Mononuclear cell (primary cell): ENCODE measurements around the gene OXNAD1. TPM values are rescaled to one million over a fixed set of nuclear protein-coding genes. Genes with fewer than 3 reads are reported as not detected.

Experiments
- H3K27me3 ChIP-seq: 2 replicates; pipeline ENCODE4 v1.6.0; 2011; ENCODE audit warnings: low read length, control low read depth; ENCODE audit not compliant: insufficient read depth
- H3K4me1 ChIP-seq: 2 replicates; pipeline ENCODE4 v1.5.1; 2011; ENCODE audit warnings: mild to moderate bottlenecking, low read length, control low read depth; ENCODE audit not compliant: insufficient read depth
- H3K4me3 ChIP-seq: 2 replicates; pipeline ENCODE4 v1.5.1; 2011; ENCODE audit warnings: mild to moderate bottlenecking, low read length, moderate library complexity
- H3K9me3 ChIP-seq: 2 replicates; pipeline ENCODE4 v1.5.1; 2011; ENCODE audit warnings: low read depth, mild to moderate bottlenecking, control low read depth, low read length
- total RNA-seq: library from RNA; depleted of rRNA; stranded (reverse); fragments of >200 nt; gene quantifications from one replicate; pipeline ENCODE4 v1.2.3, GENCODE V29; 2012

OXNAD1 gene
- total RNA-seq, 1 donor: 139 TPM

GRCh38 chr3:16239780-16240179, 25.2 kb upstream of the OXNAD1 start:
- H3K4me1 ChIP-seq: peaks cover 21% of the 10 kb centered on the region
- H3K27me3 ChIP-seq: no peaks in the 10 kb centered on the region
- H3K4me3 ChIP-seq: no peak overlapping the region
- H3K9me3 ChIP-seq: no peaks in the 10 kb centered on the region

GRCh38 chr3:16240229-16241023, 24.6 kb upstream of the OXNAD1 start:
- Histone ChIP-seq H3K4me1 (peaks cover 21% of the 10 kb centered on the region), H3K4me3 (no peak overlapping the region), H3K27me3 (no peaks in the 10 kb centered on the region), H3K9me3 (no peaks in the 10 kb centered on the region)

- Histone ChIP-seq H3K9me3 (no peaks in the 10 kb centered on the region), H3K27me3 (no peaks in the 10 kb centered on the region), H3K4me3 (no peak overlapping the region), H3K4me1 (peaks cover 21% of the 10 kb centered on the region)
Measured at GRCh38 chr3:16241225-16241624, 23.8 kb upstream of the OXNAD1 start.

- Histone ChIP-seq H3K27me3 (no peaks in the 10 kb centered on the region), H3K4me3 (no peak overlapping the region), H3K9me3 (no peaks in the 10 kb centered on the region), H3K4me1 (peaks cover 23% of the 10 kb centered on the region)
Measured at GRCh38 chr3:16242177-16242576, 22.8 kb upstream of the OXNAD1 start.

DNA sequence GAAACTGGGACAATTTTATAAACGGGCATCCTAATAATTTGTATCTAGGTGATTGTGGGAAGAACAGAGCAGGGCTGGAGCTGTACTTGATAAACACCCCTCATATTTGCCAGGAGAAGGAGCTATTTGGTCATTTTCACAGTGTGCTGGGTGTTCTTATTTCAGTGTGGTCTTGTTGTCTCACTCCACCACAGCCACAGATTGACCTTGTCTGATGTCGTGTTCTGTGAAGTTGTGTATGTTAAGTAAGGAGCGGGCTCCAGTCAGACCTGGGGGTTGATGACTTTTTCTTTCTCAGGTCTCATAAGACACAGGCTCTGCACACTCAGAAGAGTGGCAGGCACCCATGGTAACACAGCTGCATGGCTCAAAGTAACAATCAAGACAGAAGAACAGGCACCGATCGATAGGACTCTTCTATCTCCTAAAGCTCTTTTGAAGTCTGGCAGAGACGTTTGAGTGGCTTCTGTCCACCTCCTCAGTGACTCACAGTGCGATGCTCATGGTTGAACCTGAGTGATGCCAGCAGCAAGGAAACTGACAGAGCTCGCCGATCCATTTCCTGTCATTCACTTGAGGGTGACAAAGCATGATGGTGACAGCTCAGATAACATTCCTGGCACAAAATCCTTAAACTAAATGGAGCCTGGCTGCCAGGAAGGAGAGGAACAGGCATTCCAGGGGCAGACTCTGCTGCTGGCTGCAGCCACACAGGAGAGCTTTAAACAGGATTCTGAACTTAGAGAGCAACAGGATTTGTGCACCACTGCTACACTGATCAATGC, 21.1 kb upstream of the OXNAD1 start:
- no peaks in the 10 kb centered on the region for H3K27me3 ChIP-seq
- no peak overlapping the region for H3K4me3 ChIP-seq
- no peaks in the 10 kb centered on the region for H3K9me3 ChIP-seq
- H3K4me1 ChIP-seq: peaks cover 28% of the 10 kb centered on the region

DNA sequence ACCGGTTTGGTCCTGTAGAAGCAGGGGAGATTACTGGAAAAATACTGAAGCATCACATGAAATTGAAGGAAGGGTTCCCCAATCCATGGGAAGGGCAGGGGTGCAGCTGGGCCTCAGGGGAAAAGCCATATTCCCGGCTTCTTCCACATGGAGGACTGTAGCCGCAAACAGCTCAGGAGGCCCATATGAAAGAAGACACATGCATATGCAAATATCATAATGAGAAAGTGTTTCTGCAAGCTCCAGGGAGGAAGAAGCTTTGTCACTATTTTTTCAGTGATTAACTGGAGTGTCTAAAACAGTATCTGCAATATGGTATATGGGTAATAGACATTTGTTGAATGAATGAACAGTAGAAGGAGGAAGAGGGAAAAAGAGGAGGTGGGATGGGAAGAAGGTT, 19.4 kb upstream of the OXNAD1 start:
- Histone ChIP-seq H3K4me1 (peaks cover 11% of the 10 kb centered on the region), H3K27me3 (no peaks in the 10 kb centered on the region), H3K4me3 (no peak overlapping the region), H3K9me3 (no peaks in the 10 kb centered on the region)

DNA sequence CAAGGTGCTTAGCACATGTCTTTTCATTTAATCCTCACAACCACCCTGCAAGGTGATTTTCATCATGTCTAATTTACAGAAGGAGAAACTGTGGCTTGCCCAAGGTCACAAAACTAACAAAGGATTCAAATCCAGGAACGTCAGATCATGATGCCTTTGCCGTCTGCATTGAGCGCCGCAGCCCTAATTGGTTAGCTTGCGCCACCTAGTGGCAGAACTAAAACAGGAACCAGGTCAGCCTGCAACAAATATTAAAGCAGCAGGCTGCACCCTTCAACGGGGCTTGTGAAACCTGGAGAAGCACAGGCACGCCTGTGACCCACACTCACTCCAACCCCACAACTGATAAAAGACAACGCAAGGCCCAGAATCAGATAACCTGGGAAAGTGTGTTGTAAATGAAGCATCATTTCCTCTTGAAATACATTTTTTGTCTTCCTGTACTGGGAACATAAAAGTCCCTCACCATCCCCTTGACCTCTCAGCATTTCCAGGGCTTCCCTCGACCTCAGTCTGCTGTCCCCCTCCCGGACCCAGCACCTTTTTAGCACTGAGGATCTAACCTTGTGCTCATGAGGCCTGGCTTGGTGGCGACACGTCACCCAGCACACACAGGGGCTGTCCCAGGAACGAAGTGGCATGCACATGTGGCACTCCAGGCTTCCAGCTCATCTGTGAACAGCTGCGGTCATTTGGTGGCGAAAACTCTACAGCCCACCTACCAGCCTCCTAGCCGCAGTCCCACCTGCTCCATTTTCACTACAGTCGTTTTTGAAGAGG, 17.5 kb upstream of the OXNAD1 start:
- peaks cover 7% of the 10 kb centered on the region for H3K4me1 ChIP-seq
- H3K4me3 ChIP-seq: no peak overlapping the region
- H3K9me3 ChIP-seq: no peaks in the 10 kb centered on the region
- H3K27me3 ChIP-seq: no peaks in the 10 kb centered on the region

GRCh38 chr3:16248556-16248955, 16.5 kb upstream of the OXNAD1 start:
- Histone ChIP-seq H3K27me3 (no peaks in the 10 kb centered on the region), H3K4me1 (peaks cover 15% of the 10 kb centered on the region), H3K9me3 (no peaks in the 10 kb centered on the region)

GRCh38 chr3:16249336-16249735, 15.7 kb upstream of the OXNAD1 start:
- Histone ChIP-seq H3K27me3 (no peaks in the 10 kb centered on the region), H3K9me3 (no peaks in the 10 kb centered on the region), H3K4me1 (peaks cover 23% of the 10 kb centered on the region), H3K4me3 (no peak overlapping the region)

More at GRCh38 chr3:16248556-16248955, 16.5 kb upstream of the OXNAD1 start:
- H3K4me3 ChIP-seq: no peak overlapping the region

GRCh38 chr3:16249886-16250285, 15.1 kb upstream of the OXNAD1 start:
- Histone ChIP-seq H3K9me3 (no peaks in the 10 kb centered on the region), H3K4me1 (peaks cover 25% of the 10 kb centered on the region), H3K4me3 (no peak overlapping the region), H3K27me3 (no peaks in the 10 kb centered on the region)

DNA sequence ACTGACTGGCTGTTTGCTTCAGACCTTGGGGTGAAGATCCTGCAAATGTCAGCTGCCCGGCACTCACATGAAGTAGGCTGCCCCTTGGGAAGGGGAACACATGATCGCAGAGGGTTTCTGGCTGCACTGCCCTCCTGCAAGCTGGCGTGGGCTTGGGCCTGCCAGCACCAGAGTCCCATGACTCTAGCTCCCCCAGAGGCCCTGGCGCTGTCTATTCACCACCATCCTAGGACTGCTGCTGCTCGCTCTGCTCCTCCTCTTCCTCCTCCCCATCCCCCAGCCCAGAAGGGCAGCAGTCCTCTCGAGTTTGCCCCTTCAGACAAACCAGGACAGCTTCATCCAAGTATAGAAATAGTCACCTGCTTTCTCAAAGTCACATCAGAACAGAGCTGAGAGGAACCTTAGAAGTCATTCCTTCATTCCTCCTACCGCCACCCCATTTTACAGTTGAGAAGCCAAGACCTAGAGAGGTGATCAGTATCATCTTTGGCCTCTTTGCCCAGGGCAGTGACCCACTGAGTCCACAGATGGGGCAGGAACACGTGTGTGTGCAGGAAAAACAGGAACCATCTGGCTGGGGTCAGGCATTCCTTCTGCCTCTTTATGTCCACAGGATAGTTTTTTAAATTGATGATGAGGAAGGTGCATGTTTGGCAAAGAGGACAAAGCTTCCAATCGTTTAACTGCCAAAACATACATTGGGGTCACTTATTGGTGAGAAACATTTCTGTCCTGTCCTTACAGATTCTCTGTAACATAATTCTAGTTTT, 13.5 kb upstream of the OXNAD1 start:
- peaks cover 25% of the 10 kb centered on the region for H3K4me1 ChIP-seq
- no peak overlapping the region for H3K4me3 ChIP-seq
- H3K9me3 ChIP-seq: no peaks in the 10 kb centered on the region
- H3K27me3 ChIP-seq: no peaks in the 10 kb centered on the region

DNA sequence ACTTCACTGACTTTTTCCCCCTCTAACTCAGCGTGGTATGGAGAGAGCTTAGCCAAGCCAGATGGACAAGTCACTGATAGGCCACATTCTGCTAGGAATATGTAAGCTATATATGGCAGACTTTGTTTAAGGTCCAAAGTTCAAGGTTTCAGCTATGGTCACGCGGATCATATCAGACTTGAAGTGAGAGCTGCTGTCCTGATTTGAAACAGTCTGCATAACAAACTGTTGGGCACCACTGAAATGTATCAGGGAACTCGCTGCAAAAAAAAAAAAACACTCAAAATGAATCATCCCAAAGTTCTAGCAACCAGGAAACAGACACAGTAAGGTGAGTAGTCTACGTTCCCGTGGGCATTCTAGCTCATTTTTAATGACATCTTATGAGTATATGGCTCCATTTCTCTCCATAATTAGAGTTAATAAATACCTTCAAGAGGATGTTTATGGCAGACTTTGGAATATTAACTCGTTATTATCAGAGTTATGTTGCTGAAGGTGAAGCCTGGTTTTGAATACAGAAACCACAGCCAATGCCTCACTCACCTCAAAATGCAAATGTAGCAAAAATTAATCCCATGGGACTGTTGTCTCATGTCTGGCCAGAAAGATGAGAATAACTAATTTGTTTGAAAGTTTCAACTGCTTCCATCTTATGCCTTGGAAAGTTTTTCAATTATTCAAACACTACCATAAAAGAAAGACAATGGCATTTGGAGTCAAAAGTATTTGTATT, 12.6 kb upstream of the OXNAD1 start:
- Histone ChIP-seq H3K9me3 (no peaks in the 10 kb centered on the region), H3K4me1 (peaks cover 20% of the 10 kb centered on the region), H3K4me3 (no peak overlapping the region)

DNA sequence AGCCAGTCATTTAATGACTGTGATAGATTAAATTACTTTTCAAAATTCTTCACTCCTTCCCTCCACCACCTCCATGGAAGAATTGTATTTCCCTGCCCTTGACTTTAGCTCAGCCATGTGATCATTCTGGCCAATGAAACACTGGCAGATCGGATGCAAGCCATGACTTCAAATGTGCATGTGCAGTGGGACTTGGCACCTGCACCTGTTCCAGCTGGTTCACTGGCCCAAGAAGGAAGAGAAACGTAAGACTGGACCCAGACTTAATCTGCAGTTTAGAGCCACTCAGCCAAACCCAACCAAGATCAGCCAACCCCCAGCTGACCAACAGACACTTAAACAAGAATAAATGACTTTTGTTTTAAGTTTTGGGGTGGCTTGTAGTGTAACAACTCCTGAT, 12.0 kb upstream of the OXNAD1 start:
- peaks cover 17% of the 10 kb centered on the region for H3K4me1 ChIP-seq
- H3K4me3 ChIP-seq: no peak overlapping the region
- no peaks in the 10 kb centered on the region for H3K27me3 ChIP-seq
- H3K9me3 ChIP-seq: no peaks in the 10 kb centered on the region

More for the DNA sequence above, 12.6 kb upstream of the OXNAD1 start:
- no peaks in the 10 kb centered on the region for H3K27me3 ChIP-seq

DNA sequence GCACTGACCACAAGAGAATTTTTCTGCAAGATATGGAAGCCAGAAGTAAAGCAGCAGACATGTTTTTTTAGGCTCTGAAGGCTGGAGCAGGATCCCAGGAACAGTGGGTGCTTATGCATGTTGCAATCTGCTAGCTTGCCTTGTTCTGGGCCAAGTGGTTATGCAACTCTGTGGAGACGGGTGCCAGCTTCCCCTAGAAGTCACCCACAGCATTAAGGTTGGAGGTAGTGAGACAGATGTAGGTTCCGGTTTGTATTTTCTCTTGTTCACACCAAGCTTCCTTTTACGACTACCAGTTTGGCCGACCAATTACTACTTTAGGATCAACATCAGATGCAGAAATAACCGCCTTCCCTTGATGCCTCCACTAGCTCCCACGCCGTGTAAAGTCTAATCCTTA, 11.4 kb upstream of the OXNAD1 start:
- Histone ChIP-seq H3K4me3 (no peak overlapping the region), H3K4me1 (peaks cover 17% of the 10 kb centered on the region), H3K27me3 (no peaks in the 10 kb centered on the region), H3K9me3 (no peaks in the 10 kb centered on the region)
